Activated naive CD8-positive, alpha-beta T cell treated with anti-CD3 and anti-CD28 coated beads, Interleukin-2, amount 10 ng/mL, durations not matched to agents 7 days and 5 days (primary cell): ENCODE data around the gene UACA. TPM values are rescaled to one million over a fixed set of nuclear protein-coding genes. Genes with fewer than 3 reads are reported as not detected.

Experiments used
- ATAC-seq: fragments of 150-1000 bp; cut with Tn5 transposase; one replicate; pipeline ENCODE4 v1.10.0; 2021; ENCODE audit warnings: low read depth, moderate library complexity
- POLR2A ChIA-PET: fragments of 350-600 bp; sonication (Branson Sonifier 250); formaldehyde crosslinking; loops from one replicate; lab custom pipeline; 2021; ENCODE audit warnings: antibody characterized with exemption; lab: Charles Lee
- DNase-seq: peaks from one replicate; pipeline ENCODE4 v3.0.0; 2021
- H3K27ac Mint-ChIP-seq: one replicate; pipeline ENCODE4 v1.8.0; 2022; ENCODE audit warnings: mild to moderate bottlenecking, mixed read lengths
- H3K27me3 Mint-ChIP-seq: one replicate; pipeline ENCODE4 v1.8.0; 2022; ENCODE audit warnings: mild to moderate bottlenecking, moderate library complexity, mixed read lengths
- H3K36me3 Mint-ChIP-seq: one replicate; pipeline ENCODE4 v1.8.0; 2021; ENCODE audit warnings: mild to moderate bottlenecking, mixed read lengths
- H3K4me1 Mint-ChIP-seq: one replicate; pipeline ENCODE4 v1.8.0; 2021; ENCODE audit warnings: mixed read lengths
- H3K4me3 Mint-ChIP-seq: one replicate; pipeline ENCODE4 v1.8.0; 2022; ENCODE audit warnings: mild to moderate bottlenecking, moderate library complexity, mixed read lengths
- H3K9me3 Mint-ChIP-seq: one replicate; pipeline ENCODE4 v1.8.0; 2021; ENCODE audit warnings: mixed read lengths
- total RNA-seq, 2 experiments: library from RNA; stranded (reverse); gene quantifications; one replicate each; pipeline ENCODE4 v1.2.3, GENCODE V29; 2021

The UACA gene
- total RNA-seq, 2 experiments from 2014 or later, result 2.8 TPM

DNA sequence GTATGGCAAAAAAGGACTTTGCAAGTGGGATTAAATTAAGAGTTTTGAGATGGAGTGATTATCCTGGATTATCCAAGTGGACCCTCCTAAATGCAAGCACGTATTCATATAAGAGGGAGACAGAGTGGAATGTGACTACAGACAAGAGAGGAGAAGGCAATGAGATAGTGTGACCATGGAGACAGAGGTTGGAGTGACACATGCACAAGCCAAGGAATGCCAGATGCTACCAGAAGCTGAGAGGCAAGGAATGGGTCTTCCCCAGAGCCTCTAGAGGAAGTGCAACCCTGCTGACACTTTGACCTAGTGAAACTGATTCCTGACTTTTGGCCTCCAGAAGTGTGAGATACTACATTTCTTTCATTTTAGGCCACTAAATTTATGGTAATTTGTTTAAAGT lies 117.2 kb downstream of the UACA start:
- no peak overlapping the region for H3K4me3 Mint-ChIP-seq
- POLR2A ChIA-PET, result no interaction called here
- ATAC-seq, result no peak
- peaks cover 34% of the 10 kb centered on the region for H3K27me3 Mint-ChIP-seq
- H3K27ac Mint-ChIP-seq, result no peak overlapping the region
- no peak for DNase-seq
- no peaks in the 10 kb centered on the region for H3K9me3 Mint-ChIP-seq
- no peaks in the 10 kb centered on the region for H3K36me3 Mint-ChIP-seq
- H3K4me1 Mint-ChIP-seq, result no peaks in the 10 kb centered on the region

DNA sequence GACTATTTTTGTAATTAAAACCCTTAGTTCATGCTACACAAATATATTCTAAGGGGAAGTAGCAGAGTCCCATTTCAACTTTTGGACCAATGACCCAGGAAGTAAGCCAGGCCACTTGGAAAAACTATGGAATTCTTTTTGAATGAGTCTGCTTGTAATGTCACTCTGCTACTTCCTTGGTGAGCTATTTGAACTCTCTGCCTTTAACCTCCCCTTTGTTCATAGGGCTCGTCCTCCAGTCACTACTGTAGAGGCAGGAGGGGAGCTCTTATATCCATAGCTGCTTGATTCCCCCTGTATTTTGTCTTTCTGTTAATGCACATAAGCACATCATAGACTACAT lies 119.6 kb downstream of the UACA start:
- H3K36me3 Mint-ChIP-seq, result no peaks in the 10 kb centered on the region
- no peak overlapping the region for H3K27ac Mint-ChIP-seq
- DNase-seq (no peak), ATAC-seq (no peak)
- H3K27me3 Mint-ChIP-seq, result peaks cover 34% of the 10 kb centered on the region
- H3K4me3 Mint-ChIP-seq, result no peak overlapping the region
- H3K4me1 Mint-ChIP-seq, result no peaks in the 10 kb centered on the region
- POLR2A ChIA-PET, result no interaction called here
- no peaks in the 10 kb centered on the region for H3K9me3 Mint-ChIP-seq

DNA sequence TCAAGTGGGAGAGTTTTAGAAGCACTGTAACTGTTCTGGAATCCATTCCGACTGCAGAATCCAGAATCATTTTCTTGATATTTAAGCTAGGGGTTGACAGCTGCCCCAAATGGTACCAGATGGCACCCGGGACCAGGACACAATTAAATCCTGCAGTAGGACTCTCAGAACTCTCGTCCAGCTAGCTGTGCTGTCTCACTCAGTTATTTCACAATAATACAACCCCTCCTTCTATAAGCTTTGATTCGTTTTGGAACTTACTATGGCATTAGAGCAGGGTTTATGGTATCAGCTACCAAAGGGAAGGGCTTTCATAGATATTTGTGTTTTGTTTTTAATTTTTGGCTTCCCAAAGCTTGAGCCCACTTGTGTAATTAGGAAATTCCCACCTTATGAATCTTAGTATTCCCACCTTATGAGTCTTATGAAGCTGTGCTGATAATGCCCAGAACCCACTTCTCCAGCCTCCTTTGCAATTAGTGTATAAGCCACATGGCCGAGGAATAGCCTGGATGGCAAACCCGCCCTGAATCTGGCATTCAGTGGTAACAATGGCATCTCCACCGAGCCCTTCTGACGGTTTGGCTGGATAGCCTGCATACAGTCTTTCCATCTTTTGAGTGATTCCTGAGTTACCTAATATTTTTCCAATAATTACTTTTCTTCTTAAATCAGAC lies 120.1 kb downstream of the UACA start:
- POLR2A ChIA-PET, result no interaction called here
- H3K27me3 Mint-ChIP-seq, result peaks cover 32% of the 10 kb centered on the region
- ATAC-seq, result no peak
- H3K4me3 Mint-ChIP-seq, result no peak overlapping the region
- no peak overlapping the region for H3K27ac Mint-ChIP-seq
- no peaks in the 10 kb centered on the region for H3K9me3 Mint-ChIP-seq
- H3K4me1 Mint-ChIP-seq, result no peaks in the 10 kb centered on the region
- no peaks in the 10 kb centered on the region for H3K36me3 Mint-ChIP-seq
- no peak for DNase-seq

DNA sequence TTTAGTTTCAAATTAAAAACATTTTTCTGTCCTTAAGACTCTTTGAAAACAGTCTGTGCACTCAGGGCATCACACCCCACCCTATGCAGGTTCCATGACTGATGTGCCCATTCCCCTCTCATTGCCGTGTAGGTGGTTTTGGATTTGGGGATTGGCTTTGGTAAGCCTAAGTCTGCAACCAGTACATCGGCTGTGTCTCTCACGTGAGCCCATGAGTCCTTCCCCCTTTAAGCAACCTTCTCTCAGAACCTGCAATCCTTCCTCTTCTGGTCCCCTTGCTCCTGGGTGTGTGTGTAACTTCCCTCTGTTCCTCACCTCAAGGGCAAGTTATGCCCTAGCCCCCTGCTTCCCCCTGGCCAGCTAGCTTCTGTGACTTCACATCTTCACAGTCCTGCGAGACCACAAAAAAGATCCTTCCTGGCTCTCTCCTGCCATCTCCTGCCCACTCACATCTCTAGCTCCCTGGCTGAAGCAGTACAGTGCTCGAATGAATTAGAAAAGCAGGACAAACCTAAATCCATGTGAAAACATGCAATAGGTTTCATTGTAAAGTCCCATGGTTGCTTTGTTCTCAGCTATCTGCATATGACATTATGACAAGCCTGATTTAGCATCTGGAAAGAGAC lies 126.7 kb downstream of the UACA start:
- POLR2A ChIA-PET, result interaction anchor here (0.6 kb wide), 1 partner anchor 108 kb away, joined by 3 read pairs; no protein-coding TSS in a partner anchor
- Mint-ChIP-seq H3K27ac (no peak overlapping the region), H3K4me1 (peaks cover 19% of the 10 kb centered on the region), H3K27me3 (peaks cover 6% of the 10 kb centered on the region), H3K4me3 (no peak overlapping the region), H3K9me3 (no peaks in the 10 kb centered on the region), H3K36me3 (no peaks in the 10 kb centered on the region)
- ATAC-seq (no peak), DNase-seq (no peak)

DNA sequence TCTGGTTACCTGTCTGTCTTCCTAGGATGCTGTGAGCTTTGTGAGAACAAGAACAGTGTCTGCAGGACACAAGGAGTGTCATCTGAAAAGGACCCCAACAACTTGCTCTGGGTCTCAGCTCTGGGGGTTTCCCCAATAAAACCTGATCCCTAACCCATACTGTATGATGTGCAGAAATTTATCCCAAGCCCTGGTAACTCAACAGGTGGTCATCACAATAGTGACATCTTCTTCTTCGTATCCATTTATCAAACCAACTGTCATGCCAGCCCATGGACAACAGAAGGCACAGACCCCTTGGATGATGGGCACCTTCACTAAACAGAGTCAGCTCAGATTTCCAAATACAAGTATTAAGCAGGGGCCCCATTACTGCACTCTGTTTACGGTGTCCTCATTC lies 127.5 kb downstream of the UACA start:
- peaks cover 6% of the 10 kb centered on the region for H3K27me3 Mint-ChIP-seq
- no peak for ATAC-seq
- no peak overlapping the region for H3K4me3 Mint-ChIP-seq
- no peak for DNase-seq
- H3K9me3 Mint-ChIP-seq, result no peaks in the 10 kb centered on the region
- H3K36me3 Mint-ChIP-seq, result no peaks in the 10 kb centered on the region
- peaks cover 22% of the 10 kb centered on the region for H3K4me1 Mint-ChIP-seq
- POLR2A ChIA-PET, result interaction anchor here (0.5 kb wide), 1 partner anchor 17 kb away, joined by 4 read pairs; no protein-coding TSS in a partner anchor
- H3K27ac Mint-ChIP-seq, result no peak overlapping the region

DNA sequence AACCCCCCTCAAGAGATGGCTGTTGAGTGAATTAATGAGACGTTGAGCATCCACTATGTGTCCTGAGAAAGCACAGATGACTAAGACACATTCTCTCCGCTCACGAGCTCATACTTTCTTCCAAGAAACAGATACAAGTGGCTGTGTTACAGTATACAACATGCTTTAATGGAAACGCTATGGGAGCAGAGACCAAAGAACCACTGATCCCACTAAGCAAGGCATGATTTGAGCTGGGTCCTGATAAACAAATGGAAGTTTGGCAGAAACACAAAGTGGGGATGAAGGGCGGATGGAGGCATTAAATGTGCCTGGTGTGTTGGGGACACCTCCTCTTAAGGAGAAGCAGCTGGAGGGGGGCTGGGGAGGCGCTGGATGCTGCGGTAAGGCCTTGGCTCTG lies 129.4 kb downstream of the UACA start:
- Mint-ChIP-seq H3K4me3 (no peak overlapping the region), H3K9me3 (no peaks in the 10 kb centered on the region), H3K4me1 (peaks cover 22% of the 10 kb centered on the region), H3K36me3 (no peaks in the 10 kb centered on the region), H3K27me3 (peaks cover 6% of the 10 kb centered on the region), H3K27ac (no peak overlapping the region)
- DNase-seq, result no peak
- ATAC-seq, result no peak
- POLR2A ChIA-PET, result no interaction called here

DNA sequence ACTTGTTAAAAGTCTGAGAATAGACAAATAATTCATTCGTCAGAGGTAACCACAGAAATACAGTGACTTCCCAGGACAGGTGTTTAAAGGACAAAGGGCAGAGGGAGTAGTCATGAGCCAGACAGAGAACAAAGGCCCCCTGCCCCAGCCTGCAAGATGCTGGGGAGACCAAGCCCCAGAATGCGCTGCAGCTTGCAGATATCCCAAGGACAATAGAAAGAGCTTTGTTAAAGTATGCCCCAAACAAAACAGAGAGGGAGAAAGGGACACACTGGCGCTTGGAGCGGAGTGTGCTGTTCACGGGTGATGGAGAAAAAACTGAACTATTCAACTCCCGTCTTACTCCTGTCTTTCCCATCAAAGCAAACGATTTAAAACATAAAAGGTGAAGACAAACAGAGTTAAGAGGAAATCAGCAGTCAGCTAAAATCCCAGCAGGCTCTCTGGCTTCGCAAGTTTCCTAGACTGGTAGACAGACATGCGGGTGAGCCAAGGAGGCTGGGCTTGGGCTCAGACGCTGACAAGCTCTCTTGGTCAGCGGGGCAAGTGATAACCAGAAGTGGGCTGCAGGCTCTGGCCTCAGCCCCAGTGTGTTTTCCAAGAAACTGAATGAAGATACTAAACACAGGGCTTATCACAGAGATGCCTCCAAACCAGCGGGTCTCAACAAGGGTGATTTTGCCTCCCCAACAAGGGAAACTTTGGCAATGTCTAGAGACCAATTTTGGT lies 130.1 kb downstream of the UACA start:
- H3K27me3 Mint-ChIP-seq, result peaks cover 9% of the 10 kb centered on the region
- no peak overlapping the region for H3K27ac Mint-ChIP-seq
- no peak for DNase-seq
- POLR2A ChIA-PET, result no interaction called here
- no peaks in the 10 kb centered on the region for H3K36me3 Mint-ChIP-seq
- ATAC-seq, result no peak
- no peaks in the 10 kb centered on the region for H3K9me3 Mint-ChIP-seq
- H3K4me1 Mint-ChIP-seq, result peaks cover 24% of the 10 kb centered on the region
- H3K4me3 Mint-ChIP-seq, result no peak overlapping the region

DNA sequence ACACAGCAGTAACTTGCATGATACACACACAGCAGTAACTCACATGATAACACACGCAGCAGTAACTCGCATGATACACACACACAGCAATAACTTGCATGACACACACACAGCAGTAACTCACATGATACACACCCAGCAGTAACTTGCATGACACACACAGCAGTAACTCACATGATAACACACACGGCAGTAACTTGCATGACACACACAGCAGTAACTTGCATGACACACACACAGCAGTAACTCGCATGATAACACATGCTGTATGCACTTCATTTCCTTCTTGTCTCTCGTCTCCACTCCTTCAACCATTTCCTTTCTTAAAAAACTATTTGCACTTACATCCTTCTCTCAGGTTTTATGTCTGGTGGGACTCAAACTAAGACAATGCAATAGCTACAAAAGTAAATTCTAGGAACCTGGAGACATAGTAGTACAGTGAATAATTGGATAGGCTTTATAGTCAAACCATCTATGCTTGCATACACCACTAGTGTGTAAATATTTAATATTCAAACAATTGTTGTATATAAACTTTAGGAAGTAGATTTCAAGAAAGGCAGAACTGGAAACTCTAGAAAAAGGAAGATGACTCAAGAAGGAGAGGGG lies 130.8 kb downstream of the UACA start:
- ATAC-seq, result no peak
- no peak overlapping the region for H3K4me3 Mint-ChIP-seq
- no peak overlapping the region for H3K27ac Mint-ChIP-seq
- peaks cover 15% of the 10 kb centered on the region for H3K27me3 Mint-ChIP-seq
- H3K4me1 Mint-ChIP-seq, result peaks cover 28% of the 10 kb centered on the region
- DNase-seq, result no peak
- POLR2A ChIA-PET, result no interaction called here
- no peaks in the 10 kb centered on the region for H3K36me3 Mint-ChIP-seq
- no peaks in the 10 kb centered on the region for H3K9me3 Mint-ChIP-seq

DNA sequence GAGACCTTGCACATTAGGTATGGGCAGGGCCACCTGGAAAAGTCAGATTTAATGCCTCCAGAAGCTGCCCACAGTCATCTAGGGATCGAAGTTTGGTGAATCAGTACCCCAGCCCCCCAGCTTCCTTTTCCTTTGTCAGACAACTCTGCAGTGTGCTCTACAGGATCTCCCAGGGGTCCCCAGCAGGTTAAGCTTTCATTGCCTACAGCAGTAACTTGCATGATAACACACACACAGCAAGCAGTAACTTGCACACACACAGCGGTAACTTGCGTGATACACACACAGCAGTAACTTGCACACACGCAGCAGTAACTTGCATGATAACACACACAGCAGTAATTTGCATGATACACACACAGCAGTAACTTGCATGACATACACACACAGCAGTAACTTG lies 131.3 kb downstream of the UACA start:
- POLR2A ChIA-PET, result no interaction called here
- no peaks in the 10 kb centered on the region for H3K9me3 Mint-ChIP-seq
- peaks cover 28% of the 10 kb centered on the region for H3K4me1 Mint-ChIP-seq
- no peak for ATAC-seq
- no peaks in the 10 kb centered on the region for H3K36me3 Mint-ChIP-seq
- DNase-seq, result no peak
- peaks cover 16% of the 10 kb centered on the region for H3K27me3 Mint-ChIP-seq
- H3K4me3 Mint-ChIP-seq, result no peak overlapping the region
- H3K27ac Mint-ChIP-seq, result no peak overlapping the region

DNA sequence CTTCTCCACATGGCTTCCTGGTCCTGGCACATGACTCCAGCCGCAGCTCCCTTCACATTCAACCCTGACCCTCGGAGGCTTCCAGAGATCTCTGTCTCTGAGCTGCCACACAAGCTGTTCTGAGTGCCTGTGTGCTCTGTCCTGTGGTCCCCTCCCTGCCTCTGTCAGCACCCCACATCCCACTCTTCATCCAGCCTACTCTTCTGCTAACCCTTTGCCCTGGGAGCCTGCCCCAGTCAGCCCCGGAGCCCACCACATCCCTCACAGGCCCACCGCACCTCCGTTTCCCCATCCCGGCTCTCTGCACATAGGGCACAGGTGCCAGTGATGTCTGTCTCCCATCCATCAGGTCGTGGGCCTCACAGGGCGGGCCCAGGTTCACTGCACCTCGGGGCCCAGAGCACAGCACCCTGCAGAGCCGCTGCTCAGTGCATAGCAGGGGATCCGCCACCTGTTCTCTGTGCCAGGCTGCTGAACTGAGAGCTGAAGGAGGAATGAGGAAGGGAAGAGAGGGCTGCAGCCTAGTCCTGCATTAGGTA lies 133.6 kb downstream of the UACA start:
- no peak overlapping the region for H3K27ac Mint-ChIP-seq
- no peak for ATAC-seq

DNA sequence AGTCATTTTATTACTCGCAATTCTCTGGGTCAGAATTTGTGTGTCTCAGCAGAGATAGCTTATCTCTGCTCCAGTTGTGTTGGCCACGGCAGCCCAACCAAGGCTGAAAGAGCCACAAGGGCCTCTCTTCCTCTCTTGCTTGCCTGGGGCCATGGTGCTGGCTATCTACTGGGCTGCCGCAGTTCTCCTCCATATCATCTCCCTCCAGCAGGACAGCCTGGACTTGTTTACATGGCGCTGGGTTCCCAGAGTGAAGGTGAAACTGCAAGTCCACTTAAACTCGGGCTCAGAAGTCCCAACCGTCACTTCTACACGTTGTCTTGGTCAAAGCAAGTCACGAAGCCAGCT lies 134.8 kb downstream of the UACA start:
- Mint-ChIP-seq H3K27ac (no peak overlapping the region), H3K27me3 (peaks cover 29% of the 10 kb centered on the region), H3K36me3 (no peaks in the 10 kb centered on the region), H3K4me1 (peaks cover 24% of the 10 kb centered on the region), H3K9me3 (no peaks in the 10 kb centered on the region), H3K4me3 (no peak overlapping the region)
- POLR2A ChIA-PET, result interaction anchor here (0.8 kb wide), 1 partner anchor 99 kb away, joined by 3 read pairs; no protein-coding TSS in a partner anchor
- ATAC-seq, result no peak
- no peak for DNase-seq

More for the DNA sequence above, 133.6 kb downstream of the UACA start:
- POLR2A ChIA-PET, result no interaction called here
- no peak overlapping the region for H3K4me3 Mint-ChIP-seq
- H3K36me3 Mint-ChIP-seq, result no peaks in the 10 kb centered on the region
- DNase-seq, result no peak
- H3K9me3 Mint-ChIP-seq, result no peaks in the 10 kb centered on the region
- peaks cover 28% of the 10 kb centered on the region for H3K27me3 Mint-ChIP-seq
- H3K4me1 Mint-ChIP-seq, result peaks cover 24% of the 10 kb centered on the region

DNA sequence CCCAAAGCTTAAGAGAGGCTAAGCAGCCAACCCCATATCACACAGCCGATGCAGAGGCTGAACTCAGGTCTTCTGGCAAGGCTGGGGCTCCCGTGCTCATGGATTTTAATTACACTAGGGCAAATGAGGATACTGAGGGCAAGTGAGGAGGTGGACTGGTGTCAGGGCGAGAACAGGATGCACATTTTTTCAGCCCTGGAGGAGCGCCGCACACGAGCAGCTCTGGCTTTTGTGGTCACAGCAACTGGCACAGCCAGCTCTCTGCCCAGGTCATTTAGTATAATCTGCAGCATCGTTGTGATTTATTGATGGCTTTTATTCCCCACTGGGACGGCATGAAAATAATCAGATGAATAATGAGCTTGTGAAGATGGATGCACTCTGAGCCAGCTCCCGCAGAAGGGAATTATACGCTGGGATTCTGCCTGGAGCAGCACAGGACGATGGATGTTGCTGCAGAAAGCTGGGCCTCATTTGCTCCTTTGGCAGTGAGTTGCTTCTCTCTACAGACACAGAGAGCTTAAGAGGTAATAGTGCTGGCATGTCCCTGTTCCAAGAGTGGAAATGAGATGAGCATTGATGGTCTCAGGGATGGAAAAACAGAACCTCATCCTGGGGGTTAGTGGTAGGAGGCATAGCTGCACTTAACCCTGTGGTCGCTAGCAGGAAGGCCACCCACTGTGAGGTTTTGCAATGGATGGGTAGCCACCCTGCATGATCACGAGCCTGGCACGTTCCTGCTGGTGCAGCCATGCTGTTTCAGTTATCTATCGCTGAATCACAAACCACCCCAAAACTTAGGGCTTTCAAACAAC lies 135.4 kb downstream of the UACA start:
- Mint-ChIP-seq H3K4me3 (no peak overlapping the region), H3K9me3 (peaks cover 2% of the 10 kb centered on the region), H3K27me3 (peaks cover 30% of the 10 kb centered on the region), H3K36me3 (no peaks in the 10 kb centered on the region), H3K27ac (no peak overlapping the region), H3K4me1 (peaks cover 21% of the 10 kb centered on the region)
- POLR2A ChIA-PET, result no interaction called here
- ATAC-seq (no peak), DNase-seq (no peak)

DNA sequence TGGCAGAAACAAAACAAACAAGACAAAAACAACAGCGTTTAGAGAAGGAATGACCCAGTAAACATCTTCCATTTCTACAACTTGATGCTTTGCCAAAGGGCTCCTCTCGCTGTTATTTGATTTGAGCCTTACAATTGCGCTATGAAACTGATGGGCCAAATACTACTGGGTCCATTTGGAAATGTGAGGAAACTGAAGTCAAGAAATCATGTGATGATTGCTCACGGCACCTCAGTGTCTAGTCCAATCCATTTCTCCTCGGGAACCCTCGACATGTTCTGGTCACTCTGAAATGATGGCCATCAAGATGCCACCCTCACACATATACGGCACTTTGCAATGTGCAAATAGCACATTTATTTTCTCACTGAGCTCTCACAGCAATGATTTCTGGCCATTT lies 136.0 kb downstream of the UACA start:
- peaks cover 30% of the 10 kb centered on the region for H3K27me3 Mint-ChIP-seq
- peaks cover 2% of the 10 kb centered on the region for H3K9me3 Mint-ChIP-seq
- H3K4me3 Mint-ChIP-seq, result no peak overlapping the region
- ATAC-seq, result no peak
- POLR2A ChIA-PET, result no interaction called here
- no peaks in the 10 kb centered on the region for H3K36me3 Mint-ChIP-seq
- no peak for DNase-seq
- H3K27ac Mint-ChIP-seq, result no peak overlapping the region
- peaks cover 15% of the 10 kb centered on the region for H3K4me1 Mint-ChIP-seq
